Glomerular visceral epithelial cell (primary cell): Measurements from ENCODE around the gene FBXO11.

Experiments used
- DNase-seq: peaks from one replicate; pipeline ENCODE4 v3.0.0-alpha.2; 2016; ENCODE audit errors: extremely low spot score

FBXO11 gene

DNA sequence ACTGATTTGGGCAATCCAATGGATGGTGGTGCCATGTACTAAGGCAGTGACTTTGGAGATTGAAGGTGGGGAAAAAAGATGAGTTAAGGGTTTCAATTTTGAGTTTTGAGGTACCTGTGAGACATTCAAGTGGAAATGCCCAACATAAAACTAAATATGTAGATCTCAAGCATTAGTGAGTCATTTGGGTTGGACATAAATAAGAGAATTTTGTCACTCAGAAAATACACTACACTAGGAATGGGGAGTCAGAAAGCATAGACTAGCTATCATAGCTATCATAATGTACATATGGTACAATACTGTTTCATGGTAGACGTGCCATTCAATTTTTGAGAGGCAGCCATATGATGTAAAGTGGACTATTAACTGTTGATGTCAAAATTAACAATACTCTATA is 56.1 kb downstream of the FBXO11 start:
- no peak for DNase-seq

DNA sequence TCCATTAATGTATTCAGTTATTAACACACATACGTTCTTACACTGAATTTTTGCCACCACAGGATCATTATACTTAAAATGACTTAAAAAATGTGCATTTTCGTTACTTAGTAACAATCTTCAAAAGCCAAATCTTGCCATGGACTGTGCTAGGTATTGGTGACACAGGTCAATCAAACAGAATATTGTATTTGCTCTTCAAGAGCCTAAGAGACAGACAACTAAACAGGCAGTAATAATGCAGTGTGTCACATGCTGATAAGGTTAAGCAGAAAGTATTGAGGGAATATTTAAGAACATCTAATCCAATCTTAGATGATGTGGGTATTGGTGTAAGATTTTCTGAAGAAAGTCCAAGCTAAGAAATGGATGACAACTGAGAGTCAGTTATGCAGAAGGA is 56.9 kb downstream of the FBXO11 start:
- no peak for DNase-seq

- DNase-seq = no peak
Measured at GRCh38 chr2:47844162-47844561, 62.1 kb downstream of the FBXO11 start.

- no peak for DNase-seq
Measured at GRCh38 chr2:47843407-47843806, 62.9 kb downstream of the FBXO11 start.

- no peak for DNase-seq
Measured at GRCh38 chr2:47842846-47843245, 63.5 kb downstream of the FBXO11 start.

DNA sequence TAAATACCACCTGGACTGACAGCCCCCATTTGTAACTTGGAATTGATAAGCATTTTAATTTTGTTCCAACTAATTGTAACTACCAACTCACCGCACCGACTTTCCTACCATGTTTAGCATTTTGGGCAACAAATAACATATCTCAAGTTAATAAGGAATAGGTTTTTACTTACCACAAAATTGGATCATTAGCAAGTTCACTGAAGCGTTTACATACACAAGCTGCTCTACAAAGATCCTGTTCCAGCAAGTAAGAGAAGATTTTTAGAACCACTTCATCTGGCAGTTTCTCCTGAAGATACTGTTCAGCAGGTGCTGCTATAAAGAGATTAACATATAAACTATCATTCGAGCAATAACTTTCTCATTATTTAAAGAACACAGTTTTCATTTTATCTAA is 67.6 kb downstream of the FBXO11 start:
- no peak for DNase-seq

- no peak for DNase-seq
Measured at GRCh38 chr2:47838249-47838648, 68.0 kb downstream of the FBXO11 start.

DNA sequence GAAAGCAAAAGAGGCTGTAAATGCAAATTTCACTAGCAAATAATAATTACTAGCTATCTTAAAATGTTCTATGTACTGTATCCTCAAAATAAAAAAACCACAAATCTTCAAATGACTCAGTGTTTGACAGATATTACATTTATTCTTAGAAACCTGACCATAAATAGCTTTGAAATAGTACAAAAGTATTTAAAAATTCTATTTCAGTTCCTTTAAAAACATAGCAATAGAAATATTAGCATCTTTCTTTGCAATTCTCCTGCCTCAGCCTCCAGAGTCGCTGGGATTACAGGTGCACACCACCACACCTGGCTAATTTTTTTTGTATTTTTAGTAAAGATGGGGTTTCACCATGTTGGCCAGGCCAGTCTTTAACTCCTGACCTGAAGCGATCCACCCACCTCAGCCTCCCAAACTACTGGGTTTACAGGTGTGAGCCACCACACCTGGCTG is 72.8 kb downstream of the FBXO11 start:
- DNase-seq = no peak

DNA sequence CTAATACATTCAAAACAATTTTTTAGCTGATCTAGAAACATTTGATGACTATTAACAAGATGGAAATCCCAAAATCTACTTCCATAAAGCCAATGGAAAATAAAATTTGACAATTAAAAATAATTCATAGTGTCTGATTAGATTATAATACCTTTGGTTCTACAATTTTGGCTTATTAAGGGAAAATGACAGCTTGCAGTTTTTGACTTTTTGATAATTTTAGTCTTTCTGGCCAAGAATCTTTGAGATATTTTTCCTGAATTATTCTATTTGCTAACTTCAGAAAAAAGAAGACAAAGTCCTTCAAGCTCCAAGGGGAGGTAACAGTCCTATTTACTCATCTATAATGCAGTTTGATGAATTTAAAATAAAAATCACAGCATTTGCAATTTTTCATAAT is 83.8 kb downstream of the FBXO11 start:
- DNase-seq = no peak

DNA sequence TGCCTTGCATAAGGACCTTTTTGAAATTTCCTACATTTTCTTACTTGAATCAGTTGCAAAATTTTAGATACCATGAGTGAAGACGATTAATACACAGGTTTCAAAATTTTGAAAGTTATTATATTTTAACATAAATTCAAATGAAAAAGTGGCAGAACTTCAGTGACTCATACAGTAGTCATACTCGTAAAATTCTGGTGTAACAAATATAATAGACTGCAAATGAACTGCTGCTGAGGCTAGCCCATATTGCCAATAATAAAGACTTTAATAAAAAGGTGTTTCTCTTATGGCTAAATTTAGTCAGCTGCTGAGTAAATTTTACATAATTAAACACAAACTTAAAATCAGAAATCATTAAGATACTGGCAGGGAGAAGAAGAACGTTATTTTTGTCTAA is 86.5 kb downstream of the FBXO11 start:
- no peak for DNase-seq

DNA sequence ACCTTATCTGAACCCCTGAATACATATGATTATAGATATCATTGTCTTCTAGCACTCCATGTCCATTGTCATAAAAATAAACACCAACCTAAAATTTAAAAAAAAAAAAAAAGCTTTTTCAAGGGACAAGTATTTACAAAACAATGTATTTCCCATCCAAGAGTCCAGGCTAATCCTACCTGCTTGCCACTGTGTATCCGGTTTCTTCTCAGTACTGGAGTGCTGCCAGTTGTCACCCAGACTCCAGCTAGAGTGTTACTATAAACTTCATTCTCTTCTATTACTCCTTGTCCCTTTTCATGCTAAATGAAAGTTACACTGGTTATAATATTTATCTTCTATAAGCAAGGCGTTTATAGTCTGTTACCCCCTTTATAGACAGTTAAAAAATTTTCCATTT is 87.5 kb downstream of the FBXO11 start:
- DNase-seq = no peak

DNA sequence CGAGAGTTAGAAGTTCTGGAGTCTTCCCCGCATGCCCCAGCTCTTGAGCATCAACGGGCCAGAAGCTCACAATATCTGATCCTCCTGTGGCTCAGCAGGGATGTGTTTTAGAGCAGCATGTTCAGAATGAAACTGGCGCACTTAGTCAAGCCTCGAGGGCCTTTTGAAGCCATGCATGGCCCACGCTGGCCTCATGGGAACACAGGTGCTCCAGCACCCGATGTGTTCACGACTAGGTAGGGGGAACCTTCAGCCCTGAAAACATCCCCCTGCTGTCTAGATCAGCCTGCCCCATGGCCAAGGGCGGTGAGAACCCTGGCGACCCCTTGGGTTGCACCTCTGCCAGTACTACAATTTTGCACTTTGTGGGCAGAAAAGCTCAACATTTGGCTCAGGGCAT is 90.5 kb downstream of the FBXO11 start:
- no peak for DNase-seq

DNA sequence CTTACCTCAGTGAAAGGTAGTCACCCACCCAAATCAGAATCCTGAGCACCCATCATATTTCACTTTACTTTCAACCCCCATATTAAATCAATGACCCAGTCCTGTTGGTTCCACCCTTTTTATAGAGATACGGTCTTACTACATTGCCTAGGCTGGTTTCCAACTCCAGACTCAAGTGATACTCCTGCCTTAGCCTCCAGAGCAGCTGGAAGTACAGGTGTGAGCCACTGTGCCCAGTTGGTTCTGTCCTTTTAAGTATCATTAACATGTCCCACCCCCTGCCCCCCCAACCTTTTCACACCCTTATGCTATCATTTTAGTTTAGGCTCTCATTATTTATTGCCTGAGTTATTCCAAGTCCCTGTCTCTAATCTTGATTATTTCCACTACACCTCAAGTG is 94.6 kb downstream of the FBXO11 start:
- DNase-seq = no peak

GRCh38 chr2:47810850-47811249 is 95.4 kb downstream of the FBXO11 start:
- no peak for DNase-seq

DNA sequence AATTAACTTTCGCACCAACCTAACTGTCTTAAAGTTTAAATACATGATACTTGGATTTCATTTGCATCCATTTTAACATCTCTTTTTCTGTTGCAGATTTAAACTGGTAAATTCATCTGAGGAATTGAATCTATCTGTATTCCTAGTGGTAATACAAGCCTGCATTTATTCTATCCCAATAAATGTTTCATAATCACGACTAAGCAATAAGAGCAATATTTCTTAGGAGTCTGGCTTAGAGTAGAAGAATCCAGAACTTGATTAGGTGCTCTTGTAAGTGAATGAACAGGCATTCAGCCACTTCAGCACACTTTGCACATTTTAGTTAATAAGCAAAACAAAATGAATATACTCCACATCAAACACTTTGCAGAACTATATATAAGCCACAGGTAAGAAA is 96.4 kb downstream of the FBXO11 start:
- DNase-seq = no peak

DNA sequence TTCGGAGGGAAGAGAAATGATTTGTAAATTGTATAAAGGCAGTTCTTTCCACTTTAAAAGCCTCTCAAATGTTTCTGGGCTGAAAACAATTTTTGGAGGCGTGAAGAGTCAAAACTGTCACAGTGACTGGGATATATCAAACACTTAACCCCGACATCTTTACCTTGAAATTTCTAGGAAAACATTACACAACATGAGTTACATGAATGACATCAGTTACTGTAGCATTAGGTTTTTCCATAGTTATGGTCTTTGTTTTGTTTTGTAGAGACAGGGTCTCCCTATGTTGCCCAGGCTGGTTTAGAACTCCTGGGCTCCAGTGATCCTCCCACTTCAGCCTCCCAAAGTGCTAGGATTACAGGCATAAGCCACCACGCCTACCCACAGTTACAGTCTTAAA is 97.7 kb downstream of the FBXO11 start:
- no peak for DNase-seq

DNA sequence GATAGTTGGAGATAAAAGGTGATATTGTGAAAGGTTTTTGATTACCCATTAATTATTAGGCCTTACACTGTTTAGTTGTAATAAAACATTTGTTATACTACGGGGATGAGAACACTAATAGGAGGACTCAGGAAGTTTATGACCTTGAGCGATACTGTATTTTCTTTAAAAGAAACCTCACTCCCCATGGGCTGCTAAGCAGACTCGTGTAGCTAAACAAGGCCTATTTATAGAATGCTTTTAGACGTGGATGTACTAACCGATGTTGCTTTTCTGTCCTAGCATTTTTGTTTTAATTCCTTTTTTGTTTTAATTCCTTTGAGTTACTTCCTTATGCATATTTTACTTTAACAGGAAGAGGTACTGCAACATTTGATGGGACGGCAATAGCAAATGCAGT is 100.4 kb downstream of the FBXO11 start:
- no peak for DNase-seq

DNA sequence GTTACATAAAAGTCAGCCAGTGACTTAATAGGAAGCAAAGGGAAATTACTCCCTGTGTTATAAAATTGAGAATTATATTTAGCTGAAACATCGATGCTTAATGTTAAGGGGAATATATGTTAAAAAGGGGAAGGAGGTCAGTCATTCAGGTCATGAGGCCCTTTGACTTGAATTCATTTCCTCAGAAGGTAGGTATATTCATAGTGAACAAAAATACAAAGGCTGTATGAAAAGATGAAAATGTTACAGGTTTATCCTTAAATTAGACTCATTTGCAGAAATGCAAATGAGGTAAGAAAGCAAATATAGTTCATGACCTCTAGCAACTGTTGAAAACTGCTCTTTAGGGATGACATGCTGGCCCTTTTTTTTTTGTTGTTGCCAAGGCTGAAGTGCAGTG is 102.5 kb downstream of the FBXO11 start:
- DNase-seq = no peak

- no peak for DNase-seq
Measured at GRCh38 chr2:47803363-47803762, 102.9 kb downstream of the FBXO11 start.

GRCh38 chr2:47801118-47801517 is 105.2 kb downstream of the FBXO11 start:
- DNase-seq = no peak

- DNase-seq = no peak
Measured at GRCh38 chr2:47799031-47799609, 107.2 kb downstream of the FBXO11 start.

GRCh38 chr2:47798631-47799030 is 107.7 kb downstream of the FBXO11 start:
- no peak for DNase-seq

DNA sequence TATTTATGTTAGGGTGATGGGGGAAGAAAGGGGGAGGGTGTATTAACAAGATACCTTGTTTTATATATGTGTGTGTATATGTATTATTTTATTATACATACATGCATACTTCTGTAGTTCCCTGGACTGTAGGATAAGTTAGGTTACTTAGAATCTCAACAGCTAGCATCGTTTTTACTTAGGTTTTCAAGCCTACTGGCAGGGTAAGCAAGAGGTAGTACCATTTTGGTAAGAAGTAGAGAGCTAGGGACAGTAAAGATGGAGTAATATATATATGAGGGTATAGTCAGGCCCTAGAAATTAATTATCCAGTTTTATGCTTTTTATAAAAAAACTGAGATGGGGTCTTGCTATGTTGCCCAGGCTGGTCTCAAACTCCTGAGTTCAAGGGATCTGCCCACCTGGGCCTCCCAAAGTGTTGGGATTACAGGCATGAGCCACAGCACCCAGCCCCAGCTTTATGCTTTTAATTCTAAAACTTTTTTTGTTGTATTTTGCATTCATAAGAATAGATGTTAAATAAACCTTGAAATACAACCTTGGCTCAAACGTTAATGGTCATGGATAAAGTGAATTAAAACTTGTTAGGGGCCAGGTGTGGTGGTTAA is 110.1 kb downstream of the FBXO11 start:
- DNase-seq = no peak

- DNase-seq = no peak
Measured at GRCh38 chr2:47785986-47786385, 120.3 kb downstream of the FBXO11 start.
